ENCODE data around the gene BMP2K.

DNA sequence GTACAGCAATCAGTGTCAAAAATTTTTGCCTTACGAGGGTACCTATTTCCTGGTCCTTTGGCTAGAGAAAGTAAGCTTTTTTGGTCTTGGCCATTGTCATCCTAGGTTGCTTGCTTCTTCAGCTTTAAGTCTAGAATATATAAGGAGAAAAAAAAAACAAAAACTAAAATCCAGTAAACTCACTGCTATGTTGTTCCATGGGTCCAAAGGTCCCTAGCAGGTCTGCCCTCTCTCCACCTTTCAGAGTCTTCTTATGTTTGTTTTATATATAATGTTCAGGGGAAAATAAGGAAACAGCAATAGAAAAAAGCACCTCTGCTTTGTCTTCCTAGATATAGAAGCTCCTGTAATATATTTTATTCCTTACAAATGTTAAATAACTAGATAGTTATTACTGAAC lies 18.1 kb upstream of the BMP2K start:
- TF ChIP-seq CTCF (IDR thresholded peaks at IDR 0.05) = no peak
- TF ChIP-seq EP300 (IDR thresholded peaks at IDR 0.05) = no peak
- no peak for TF ChIP-seq POLR2AphosphoS5 (IDR thresholded peaks at IDR 0.05)
